ENCODE data around the gene DCAF12. TPM values are rescaled to one million over a fixed set of nuclear protein-coding genes. Genes with fewer than 3 reads are reported as not detected.

Gene DCAF12
- total and polyA plus RNA-seq, 2 of the 13 experiments (the other 11 are each of a cell fraction or from before 2014, with no cell fraction given) = 26.8 to 37.4 TPM

- TF ChIP-seq SMAD1 (CRISPR knock-in tag; IDR thresholded peaks at IDR 0.05; ENCODE audit: borderline replicate concordance, low read depth) (peak; percentile 90), HMG20A (CRISPR knock-in tag; IDR thresholded peaks at IDR 0.05; ENCODE audit: borderline replicate concordance) (no peak; the same call in 1 of the 2 replicates), ZNF577 (CRISPR knock-in tag; IDR thresholded peaks at IDR 0.05; ENCODE audit: borderline replicate concordance, low read depth) (0 out of 2 replicates have a peak, but pooled peaks have one; percentile 48), RAD21 (CRISPR knock-in tag; IDR thresholded peaks at IDR 0.05) (peak; percentile 21; the same call in 1 of the 2 replicates), AGO1 (IDR thresholded peaks at IDR 0.05; ENCODE audit: low read depth, low read length, poor library complexity, severe bottlenecking) (peak; percentile 45), ZNF563 (CRISPR knock-in tag; IDR thresholded peaks at IDR 0.05) (peak; percentile 85), JARID2 (CRISPR knock-in tag; IDR thresholded peaks at IDR 0.05; ENCODE audit: insufficient replicate concordance) (no peak), ZNF776 (CRISPR knock-in tag; IDR thresholded peaks at IDR 0.05) (peak; percentile 86; the same call in 1 of the 2 replicates), ZNF616 (CRISPR knock-in tag; IDR thresholded peaks at IDR 0.05; ENCODE audit: low read depth) (peak; percentile 42), CERS6 (CRISPR knock-in tag; IDR thresholded peaks at IDR 0.05) (no peak), PREB (CRISPR knock-in tag; IDR thresholded peaks at IDR 0.05) (no peak), ZBTB10 (CRISPR knock-in tag; IDR thresholded peaks at IDR 0.05; ENCODE audit: borderline replicate concordance) (peak; percentile 44; the same call in 1 of the 2 replicates), TGIF2 (CRISPR knock-in tag; IDR thresholded peaks at IDR 0.05) (peak; percentile 13; the same call in 1 of the 2 replicates), ADNP (CRISPR knock-in tag; IDR thresholded peaks at IDR 0.05) (no peak), RBM22 (optimal IDR thresholded peaks at IDR 0.05; ENCODE audit: low read length) (no peak), U2AF1 (optimal IDR thresholded peaks at IDR 0.05; ENCODE audit: low read depth, low read length) (no peak), ZNF891 (CRISPR knock-in tag; IDR thresholded peaks at IDR 0.05) (peak; percentile 69; the same call in 1 of the 2 replicates), ZBTB34 (CRISPR knock-in tag; IDR thresholded peaks at IDR 0.05) (peak; percentile 84), FOSL1 (CRISPR knock-in tag; IDR thresholded peaks at IDR 0.05; ENCODE audit: borderline replicate concordance) (no peak), ZIK1 (CRISPR knock-in tag; IDR thresholded peaks at IDR 0.05; ENCODE audit: borderline replicate concordance, low read depth) (peak; percentile 32; the same call in 1 of the 2 replicates), ZNF367 (CRISPR knock-in tag; IDR thresholded peaks at IDR 0.05; ENCODE audit: borderline replicate concordance) (0 out of 2 replicates have a peak, but pooled peaks have one; percentile 41), ZSCAN22 (CRISPR knock-in tag; IDR thresholded peaks at IDR 0.05) (0 out of 2 replicates have a peak, but pooled peaks have one; percentile 1), TBX2 (CRISPR knock-in tag; IDR thresholded peaks at IDR 0.05; ENCODE audit: borderline replicate concordance) (peak; percentile 83)
Observed at GRCh38 chr9:34048727-34049629, 77.5 kb downstream of the DCAF12 start, which contains the start of gene UBAP2 (continued).
